Hematopoietic multipotent progenitor cell treated with erythropoietin and hydrocortisone succinate and interleukin-3 and kit ligand, for 8 days (in vitro differentiated cells): ENCODE data around the gene GNL2.
"Not testable (repeated sequence)": the region's sequence is repeated elsewhere in the genome, so short reads cannot be mapped to it uniquely, and the experiment has no call there.

Source experiments
- DNase-seq: peaks from one replicate; pipeline ENCODE4 v3.0.0-alpha.2; 2015

GNL2 gene

GRCh38 chr1:37606481-37607263 lies 10.9 kb upstream of the GNL2 start:
- no peak for DNase-seq

GRCh38 chr1:37605806-37606474 lies 10.2 kb upstream of the GNL2 start:
- no peak for DNase-seq

DNA sequence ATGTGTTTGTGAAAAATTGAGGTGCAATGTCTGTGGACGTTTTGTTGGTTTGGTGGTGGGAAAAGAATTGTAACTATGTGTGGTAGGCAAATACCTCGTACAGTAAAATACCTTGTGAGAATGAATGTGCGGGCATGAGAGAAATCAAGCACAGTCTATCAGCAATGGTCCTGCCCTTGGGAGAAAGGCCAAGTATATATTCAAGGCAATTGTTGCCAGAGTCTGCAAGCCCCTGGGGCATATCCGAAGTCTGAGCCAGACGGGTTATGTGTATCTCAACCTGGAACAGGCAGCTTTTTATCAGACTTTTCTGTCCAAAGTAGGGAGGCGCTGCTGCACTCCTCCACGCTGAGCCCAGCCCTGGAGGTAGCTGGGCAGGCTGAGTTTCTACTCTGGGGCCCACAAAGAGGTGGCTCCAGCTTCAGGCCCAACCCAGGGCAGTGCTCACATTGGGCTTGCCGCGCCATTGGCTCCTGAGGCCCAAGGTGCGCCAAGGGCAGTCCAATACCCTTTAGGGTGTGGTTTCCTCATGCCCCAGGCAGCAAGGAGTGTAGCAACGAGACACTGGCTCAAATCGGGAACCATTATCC lies 9.4 kb upstream of the GNL2 start:
- DNase-seq: no peak

- DNase-seq: peak; percentile 60
Measured at GRCh38 chr1:37602750-37603694, 7.3 kb upstream of the GNL2 start.

DNA sequence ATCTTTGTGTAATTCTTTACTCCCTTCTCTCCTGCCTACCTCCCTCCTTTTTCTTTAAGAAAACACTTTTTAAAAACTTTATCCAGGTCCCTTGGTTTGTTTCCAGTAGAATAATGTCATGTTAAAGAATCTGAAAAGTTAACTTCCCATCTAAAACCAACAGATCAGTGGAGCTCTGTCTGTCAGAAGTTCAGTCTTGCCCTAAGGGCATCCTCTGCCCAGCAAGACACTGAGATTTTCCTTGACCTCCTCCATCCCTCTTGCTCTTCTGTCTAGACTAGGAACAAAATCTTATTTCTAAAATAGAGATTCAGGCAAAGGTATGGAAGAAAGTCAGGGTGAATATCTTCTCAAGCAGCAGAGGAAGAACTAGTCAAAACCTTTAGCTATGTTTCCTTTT lies 5.7 kb upstream of the GNL2 start:
- DNase-seq: no peak

DNA sequence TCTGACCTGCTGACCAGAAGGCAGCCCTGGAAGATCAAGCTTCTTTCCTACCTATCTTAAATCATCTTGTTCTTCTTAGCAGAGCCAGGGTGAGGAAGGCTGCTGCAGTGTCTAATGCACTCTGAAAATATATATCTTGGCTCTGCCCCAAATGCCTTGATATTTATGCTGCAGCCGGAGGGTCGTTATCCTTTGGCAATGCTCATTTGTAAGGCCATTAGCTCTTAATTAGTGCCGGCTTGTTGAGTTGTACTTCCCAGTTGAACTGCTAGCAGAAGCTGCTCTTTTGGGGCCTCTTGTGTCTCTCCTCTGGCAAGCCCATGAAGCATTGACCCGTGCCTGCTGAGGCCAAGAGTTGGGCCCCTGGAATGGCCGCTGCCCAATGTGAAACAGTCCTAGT lies 4.2 kb upstream of the GNL2 start:
- DNase-seq: no peak

- DNase-seq: no peak
Measured at GRCh38 chr1:37596182-37596667, 488 bp upstream of the GNL2 start.

DNA sequence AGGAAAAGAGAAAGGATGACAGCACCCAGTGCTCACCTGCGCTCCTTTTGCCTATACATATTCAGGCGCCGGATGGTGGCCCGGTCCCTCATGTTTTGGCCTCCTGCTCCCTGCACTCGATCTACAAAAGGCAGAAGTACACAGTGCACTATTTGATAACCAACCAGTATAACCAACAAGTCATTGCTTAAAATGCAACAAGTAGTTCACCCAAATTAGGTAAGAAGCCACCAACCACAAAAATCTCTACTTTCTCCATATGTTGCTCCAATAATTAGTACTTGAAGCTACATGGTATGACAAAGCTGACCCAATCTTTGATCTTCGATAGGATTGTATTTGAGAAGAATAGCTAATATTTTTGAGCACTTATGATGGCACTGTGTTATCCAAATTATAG lies 2.0 kb downstream of the GNL2 start:
- no peak for DNase-seq

DNA sequence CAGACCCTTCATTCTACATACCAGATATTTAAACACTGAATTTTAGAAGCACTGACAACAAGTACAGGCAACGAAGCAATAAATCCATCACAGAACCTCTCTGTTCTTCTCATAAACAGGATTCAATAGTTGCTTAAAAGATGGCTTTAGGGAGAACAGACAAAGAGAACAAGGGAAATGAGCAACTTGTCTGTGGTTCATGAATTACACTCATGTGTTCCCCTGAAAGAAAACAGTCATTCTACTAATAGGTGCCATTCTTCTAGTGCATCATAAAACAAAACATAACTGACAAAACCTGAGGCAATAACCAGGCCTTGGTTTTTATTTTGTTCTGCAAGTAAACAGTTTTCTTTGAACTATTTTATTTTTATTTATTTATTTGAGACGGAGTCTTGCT lies 6.8 kb downstream of the GNL2 start:
- DNase-seq: no peak

DNA sequence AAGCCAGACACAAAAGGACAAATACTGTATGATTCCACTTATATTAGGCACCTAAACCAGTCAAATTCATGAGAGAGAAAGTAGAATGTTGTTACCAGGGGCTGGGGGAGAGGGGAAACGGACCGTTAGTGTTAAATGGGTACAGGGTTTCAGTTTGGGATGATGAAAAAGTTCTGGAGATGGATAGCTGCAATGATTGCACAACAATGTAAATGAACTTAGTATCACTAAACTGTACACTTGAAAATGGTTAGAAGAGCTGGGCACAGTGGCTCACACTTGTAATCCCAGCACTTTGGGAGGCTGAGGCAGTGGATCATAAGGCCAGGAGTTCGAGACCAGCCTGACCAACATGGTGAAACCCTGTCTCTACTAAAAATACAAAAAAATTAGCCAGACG lies 11.2 kb downstream of the GNL2 start:
- not testable (repeated sequence) for DNase-seq

DNA sequence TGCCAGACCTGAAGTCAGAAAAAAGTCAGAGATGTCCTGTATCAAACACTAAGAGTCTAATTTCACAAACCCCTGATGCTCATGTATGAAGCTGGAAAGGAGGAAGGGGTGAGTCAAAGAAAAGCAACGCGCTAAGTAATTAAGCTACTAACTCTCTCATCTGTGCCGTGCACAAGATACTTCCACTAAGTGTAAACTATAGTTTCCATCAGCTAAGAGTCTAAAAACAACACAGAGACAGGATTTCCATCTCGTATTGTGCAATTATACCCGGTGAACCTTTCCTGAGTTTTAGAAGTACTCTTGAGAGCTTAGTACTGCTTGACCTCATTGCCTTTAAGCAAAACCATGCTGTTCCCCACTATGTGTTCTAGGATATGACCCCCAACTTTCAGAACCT lies 20.0 kb downstream of the GNL2 start:
- no peak for DNase-seq

DNA sequence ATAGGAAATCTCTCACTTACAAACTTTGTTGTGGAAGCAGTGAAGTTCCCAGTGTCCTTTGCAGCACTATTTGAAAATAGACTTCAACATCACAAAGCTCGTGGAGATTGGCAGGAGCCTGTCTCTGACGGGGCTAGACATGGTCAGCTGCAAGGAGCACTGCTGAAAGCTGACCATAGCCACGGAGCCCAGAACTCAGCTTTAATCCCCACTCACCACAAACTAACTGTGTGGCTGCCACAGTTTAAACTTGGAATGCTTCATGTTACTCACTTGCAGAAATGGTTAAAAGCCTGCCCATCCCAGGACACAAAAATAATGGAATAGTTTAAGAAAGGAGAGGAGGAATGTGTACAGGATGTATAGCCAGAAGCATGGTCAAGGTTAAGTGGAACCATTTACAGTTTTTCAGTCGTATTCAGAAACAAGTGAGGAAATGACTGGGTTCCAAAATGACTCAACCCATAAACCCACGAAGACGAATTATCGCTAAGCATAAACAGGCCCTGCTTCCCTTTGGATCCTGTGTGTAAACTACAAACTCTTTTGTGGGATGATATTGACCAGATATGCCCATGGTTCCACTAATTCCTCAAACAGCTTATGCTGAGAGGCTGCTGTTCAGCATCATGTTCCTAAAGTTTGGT lies 20.8 kb downstream of the GNL2 start:
- DNase-seq: no peak

DNA sequence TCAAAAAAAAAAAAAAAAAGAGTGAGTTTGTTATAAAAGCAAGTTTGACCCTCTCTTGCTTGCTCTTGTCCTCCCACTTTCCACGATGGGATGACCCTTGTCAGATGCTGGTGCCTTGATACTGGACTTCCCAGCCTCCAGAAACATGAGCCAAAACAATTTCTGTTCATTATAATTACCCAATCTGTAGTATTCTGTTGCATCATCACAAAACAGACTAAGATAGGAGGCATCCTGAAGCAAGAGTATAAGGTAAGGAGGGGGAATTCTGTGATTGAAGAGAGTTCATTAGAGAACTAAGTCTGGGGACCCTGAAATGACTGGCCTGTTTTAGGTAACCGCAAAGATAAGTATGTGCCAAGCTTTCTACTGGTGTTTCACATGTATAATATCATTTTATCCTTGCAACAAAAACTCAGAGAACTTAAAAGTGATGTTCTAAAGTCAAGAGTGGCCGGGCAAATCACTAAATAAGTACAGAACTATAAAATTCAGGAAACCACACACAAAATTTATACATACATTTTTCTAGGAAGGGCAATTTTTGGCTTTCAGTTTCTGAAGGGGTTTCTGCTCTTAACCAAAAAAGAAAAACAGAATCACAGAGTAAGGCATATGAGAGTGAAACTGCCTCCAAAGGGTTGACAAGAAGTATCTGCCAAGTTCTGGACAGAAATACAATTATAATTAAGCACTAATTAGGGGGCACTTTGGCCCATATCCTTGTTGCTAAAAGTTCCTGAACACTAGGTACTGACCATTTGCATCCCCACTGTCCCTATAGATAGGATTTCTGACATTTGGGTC lies 25.0 kb downstream of the GNL2 start:
- DNase-seq: no peak

GRCh38 chr1:37567023-37567422 lies 28.7 kb downstream of the GNL2 start:
- DNase-seq: no peak

DNA sequence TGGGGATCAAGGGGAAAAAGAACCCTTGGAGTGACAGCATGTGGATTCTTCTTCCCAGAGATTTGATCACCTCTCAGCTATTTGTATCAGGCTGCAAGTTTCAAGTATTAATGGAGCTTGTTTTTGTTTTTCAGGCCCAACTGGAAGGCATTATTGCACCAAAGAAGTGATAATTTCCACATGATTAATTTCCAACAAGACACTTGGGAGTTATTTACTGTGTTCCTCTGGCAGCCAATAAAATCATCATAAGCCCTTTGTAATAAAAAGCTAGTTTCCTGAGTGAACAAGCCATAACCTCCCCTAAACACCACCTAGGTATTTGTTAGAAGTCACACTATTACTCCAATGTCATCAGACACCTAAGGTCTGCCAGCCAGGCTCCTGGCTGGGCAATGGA lies 30.8 kb downstream of the GNL2 start:
- DNase-seq: no peak

DNA sequence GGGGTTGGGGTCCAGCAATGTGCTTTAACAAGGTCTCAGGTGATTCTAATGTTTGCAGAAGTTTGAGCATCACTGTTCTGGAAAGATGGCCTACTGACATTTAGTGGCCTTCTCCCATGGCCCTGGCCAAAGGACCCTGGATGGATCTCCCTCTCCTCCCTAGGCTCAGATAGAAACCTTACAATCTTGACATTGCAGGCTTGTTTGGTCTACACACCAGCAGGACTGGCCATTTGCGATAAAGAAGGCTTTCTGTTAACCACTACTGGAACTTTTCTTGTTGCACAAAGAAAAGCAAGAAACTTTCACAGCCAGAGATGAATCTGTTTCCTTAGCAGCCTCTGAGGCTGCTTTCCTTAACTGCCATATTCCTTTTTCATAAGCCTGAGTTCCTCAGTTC lies 32.8 kb downstream of the GNL2 start:
- DNase-seq: peak; percentile 36

DNA sequence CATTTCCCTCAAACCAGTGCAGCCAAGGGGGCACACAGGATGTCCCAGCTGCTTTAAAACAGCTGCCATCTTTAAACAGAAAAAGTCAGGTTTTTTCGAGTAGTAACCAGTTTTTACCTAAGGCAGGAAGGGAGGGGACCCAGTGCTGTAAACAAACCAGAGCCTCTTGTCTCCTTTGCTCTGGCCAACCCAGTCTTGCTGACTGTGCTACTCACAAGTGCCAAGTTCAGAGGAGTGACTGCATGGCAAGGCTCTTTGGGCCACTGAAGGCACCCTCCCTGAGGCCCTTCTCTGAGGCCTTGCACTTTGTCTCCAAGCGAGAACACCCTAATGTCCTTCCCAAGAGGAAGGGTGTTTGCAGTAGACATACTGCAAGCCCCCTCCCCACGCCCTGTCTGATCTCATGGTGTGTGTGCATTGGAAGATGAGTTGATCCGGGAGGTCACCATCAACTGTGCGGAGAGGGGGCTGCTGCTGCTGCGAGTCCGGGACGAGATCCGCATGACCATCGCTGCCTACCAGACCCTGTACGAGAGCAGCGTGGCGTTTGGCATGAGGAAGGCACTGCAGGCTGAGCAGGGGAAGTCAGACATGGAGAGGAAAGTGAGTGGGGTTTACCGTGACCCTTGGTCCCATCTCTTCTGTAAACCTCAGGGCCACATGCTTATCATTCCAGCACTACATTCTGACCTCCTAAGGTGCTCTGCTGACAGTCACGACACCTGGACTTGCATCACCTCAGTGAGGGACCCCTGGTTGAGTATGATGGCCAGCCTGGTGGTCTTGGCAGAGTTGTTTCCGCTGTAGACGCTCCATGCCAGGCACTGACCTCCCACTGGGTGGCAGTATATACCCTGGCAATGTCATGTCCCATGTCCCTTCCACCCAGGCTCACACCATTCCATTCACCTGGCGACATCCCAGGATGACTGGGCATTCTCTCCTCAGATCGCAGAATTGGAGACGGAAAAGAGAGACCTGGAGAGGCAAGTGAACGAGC lies 34.3 kb downstream of the GNL2 start:
- DNase-seq: peak; percentile 55

DNA sequence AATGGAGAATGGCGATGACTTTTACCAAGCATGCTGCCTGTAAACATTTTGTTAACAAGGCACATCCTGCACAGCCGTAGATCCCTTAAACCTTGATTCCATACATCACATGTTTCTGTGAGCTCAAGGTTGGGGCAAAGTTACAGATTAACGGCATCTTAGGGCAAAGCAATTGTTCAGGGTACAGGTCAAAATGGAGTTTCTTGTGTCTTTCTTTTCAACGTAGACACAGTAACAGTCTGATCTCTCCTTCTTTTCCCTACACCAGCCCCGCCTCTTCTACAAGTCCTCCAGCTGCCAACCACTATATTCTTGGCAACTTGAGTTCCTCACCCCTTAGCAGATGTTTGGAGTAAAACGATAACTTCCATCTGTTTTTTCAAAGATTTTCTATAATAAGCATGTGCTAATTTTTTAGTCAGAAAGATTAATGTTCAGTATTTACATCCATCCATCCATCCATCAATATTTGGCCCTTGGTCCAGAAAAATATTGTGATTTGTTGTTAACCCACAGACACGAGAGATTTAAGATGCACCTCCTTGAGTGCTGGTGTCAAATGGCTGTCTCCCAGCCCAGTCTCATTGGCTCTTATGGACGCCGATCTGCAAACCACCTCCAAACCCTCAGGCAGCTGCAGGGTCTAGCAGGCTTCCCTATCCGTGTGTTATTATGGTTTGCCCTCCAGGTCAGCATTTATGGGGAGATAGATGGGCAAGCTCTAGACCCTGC lies 35.2 kb downstream of the GNL2 start:
- DNase-seq: no peak

DNA sequence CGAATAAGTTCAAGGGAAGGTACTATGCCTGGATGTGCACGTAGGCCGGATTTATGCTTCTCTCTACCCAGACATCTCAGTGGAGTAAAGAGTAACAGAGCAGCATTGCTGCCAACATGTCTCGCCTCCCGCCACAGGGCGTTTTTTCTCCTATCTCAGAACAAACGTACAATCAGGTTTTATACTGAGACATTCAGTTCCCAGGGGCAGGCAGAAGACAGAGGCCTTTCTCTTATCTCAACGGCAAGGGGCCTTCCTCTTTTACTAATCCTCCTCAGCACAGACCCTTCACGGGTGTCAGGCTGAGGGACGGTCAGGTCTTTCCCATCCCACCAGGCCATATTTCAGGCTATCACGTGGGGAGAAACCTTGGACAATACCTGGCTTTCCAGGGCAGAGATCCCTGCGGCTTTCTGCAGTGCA lies 35.8 kb downstream of the GNL2 start:
- DNase-seq: peak; percentile 71
